Stimulated activated CD8-positive, alpha-beta memory T cell treated with anti-CD3 and anti-CD28 coated beads, Interleukin-15, amount 100 ng/mL, for 24 hours (primary cell): ENCODE measurements around the gene AGO4.
"Not testable (repeated sequence)": the region's sequence is repeated elsewhere in the genome, so short reads cannot be mapped to it uniquely, and the experiment has no call there.

Experiments used
- DNase-seq: peaks from one replicate; pipeline ENCODE4 v3.0.0-alpha.2; 2020; ENCODE audit warnings: low read depth

AGO4 gene

GRCh38 chr1:35810096-35810881, 2.5 kb downstream of the AGO4 start:
- DNase-seq, result no peak

- DNase-seq, result not testable (repeated sequence)
Measured at GRCh38 chr1:35812754-35813153, 4.9 kb downstream of the AGO4 start.

GRCh38 chr1:35825255-35825654, 17.4 kb downstream of the AGO4 start:
- no peak for DNase-seq

- DNase-seq, result no peak
Measured at GRCh38 chr1:35832276-35832905, 24.6 kb downstream of the AGO4 start.

- no peak for DNase-seq
Measured at GRCh38 chr1:35833395-35833794, 25.6 kb downstream of the AGO4 start.

- DNase-seq, result no peak
Measured at GRCh38 chr1:35834218-35834617, 26.4 kb downstream of the AGO4 start.

GRCh38 chr1:35835398-35835797, 27.6 kb downstream of the AGO4 start:
- DNase-seq, result no peak

GRCh38 chr1:35836734-35837133, 28.9 kb downstream of the AGO4 start:
- DNase-seq, result no peak

- no peak for DNase-seq
Measured at GRCh38 chr1:35838693-35839245, 31.0 kb downstream of the AGO4 start.

- DNase-seq, result no peak
Measured at GRCh38 chr1:35844826-35845225, 37.0 kb downstream of the AGO4 start.

- no peak for DNase-seq
Measured at GRCh38 chr1:35845766-35846165, 38.0 kb downstream of the AGO4 start.

- no peak for DNase-seq
Measured at GRCh38 chr1:35847935-35848565, 40.2 kb downstream of the AGO4 start.

GRCh38 chr1:35850051-35850450, 42.2 kb downstream of the AGO4 start:
- no peak for DNase-seq

GRCh38 chr1:35850716-35851115, 42.9 kb downstream of the AGO4 start:
- DNase-seq, result no peak

- no peak for DNase-seq
Measured at GRCh38 chr1:35851132-35851869, 43.5 kb downstream of the AGO4 start.

GRCh38 chr1:35852241-35852640, 44.4 kb downstream of the AGO4 start:
- DNase-seq, result no peak

GRCh38 chr1:35854989-35855700, 47.3 kb downstream of the AGO4 start:
- no peak for DNase-seq

GRCh38 chr1:35856964-35857363, 49.1 kb downstream of the AGO4 start:
- no peak for DNase-seq

- no peak for DNase-seq
Measured at GRCh38 chr1:35857830-35858229, 50.0 kb downstream of the AGO4 start.

GRCh38 chr1:35860696-35861095, 52.9 kb downstream of the AGO4 start:
- DNase-seq, result no peak

GRCh38 chr1:35863136-35863535, 55.3 kb downstream of the AGO4 start:
- DNase-seq, result no peak
